ENCODE data around the gene HEATR9. TPM values are rescaled to one million over a fixed set of nuclear protein-coding genes. Genes with fewer than 3 reads are reported as not detected.

HEATR9 gene
- total RNA-seq, 1 donor from 2014 or later: not detected

GRCh38 chr17:35912339-35912912, 43.7 kb upstream of the HEATR9 start:
- TF ChIP-seq CTCF (conservative IDR thresholded peaks at IDR 0.05; ENCODE audit: low read depth, low read length): no peak
- no peak overlapping the region for H3K4me3 ChIP-seq (ENCODE audit: low read depth, low read length)
- DNase-seq (ENCODE audit: low read depth): no peak

GRCh38 chr17:35909408-35909807, 40.7 kb upstream of the HEATR9 start:
- TF ChIP-seq CTCF (conservative IDR thresholded peaks at IDR 0.05; ENCODE audit: low read depth, low read length): no peak
- DNase-seq (ENCODE audit: low read depth): no peak
- H3K4me3 ChIP-seq (ENCODE audit: low read depth, low read length): no peak overlapping the region

- DNase-seq (ENCODE audit: low read depth): no peak
- no peak for TF ChIP-seq CTCF (conservative IDR thresholded peaks at IDR 0.05; ENCODE audit: low read depth, low read length)
- H3K4me3 ChIP-seq (ENCODE audit: low read depth, low read length): no peak overlapping the region
Observed at GRCh38 chr17:35907691-35908090, 39.0 kb upstream of the HEATR9 start.

GRCh38 chr17:35906926-35907637, 38.4 kb upstream of the HEATR9 start:
- DNase-seq (ENCODE audit: low read depth): no peak
- TF ChIP-seq CTCF (conservative IDR thresholded peaks at IDR 0.05; ENCODE audit: low read depth, low read length): no peak
- no peak overlapping the region for H3K4me3 ChIP-seq (ENCODE audit: low read depth, low read length)

- no peak for DNase-seq (ENCODE audit: low read depth)
- no peak for TF ChIP-seq CTCF (conservative IDR thresholded peaks at IDR 0.05; ENCODE audit: low read depth, low read length)
- no peak overlapping the region for H3K4me3 ChIP-seq (ENCODE audit: low read depth, low read length)
Observed at GRCh38 chr17:35906191-35906925, 37.7 kb upstream of the HEATR9 start.

- DNase-seq (ENCODE audit: low read depth): no peak
- no peak for TF ChIP-seq CTCF (conservative IDR thresholded peaks at IDR 0.05; ENCODE audit: low read depth, low read length)
- H3K4me3 ChIP-seq (ENCODE audit: low read depth, low read length): no peak overlapping the region
Observed at GRCh38 chr17:35903451-35903850, 34.8 kb upstream of the HEATR9 start.
